Neuronal stem cell (in vitro differentiated cells): ENCODE measurements around the gene CHIC1.
"Not testable (repeated sequence)": the region's sequence is repeated elsewhere in the genome, so short reads cannot be mapped to it uniquely, and the experiment has no call there.

Experiments
- DNase-seq: peaks from one replicate; pipeline ENCODE4 v3.0.0-alpha.2; 2013; ENCODE audit warnings: low spot score
- H2AFZ ChIP-seq: one replicate; pipeline ENCODE4 v1.6.1; 2013; ENCODE audit warnings: mild to moderate bottlenecking, low read length, inconsistent platforms
- H2AK5ac ChIP-seq: 2 replicates; pipeline ENCODE4 v1.6.1; 2013; ENCODE audit warnings: low read depth, mild to moderate bottlenecking, inconsistent platforms, low read length, moderate library complexity, mixed read lengths
- H2BK120ac ChIP-seq: 2 replicates; pipeline ENCODE4 v1.6.1; 2013; ENCODE audit warnings: low read depth, mild to moderate bottlenecking, inconsistent platforms, low read length, moderate library complexity, mixed read lengths
- H2BK12ac ChIP-seq: one replicate; pipeline ENCODE4 v1.6.1; 2013; ENCODE audit warnings: low read length, inconsistent platforms
- H2BK15ac ChIP-seq: 2 replicates; pipeline ENCODE4 v1.6.1; 2013; ENCODE audit warnings: mild to moderate bottlenecking, low read length, inconsistent platforms, mixed read lengths
- H2BK5ac ChIP-seq: one replicate; pipeline ENCODE4 v1.6.1; 2013; ENCODE audit warnings: inconsistent platforms, mild to moderate bottlenecking, low read length, moderate library complexity
- H3K14ac ChIP-seq: one replicate; pipeline ENCODE4 v1.6.1; 2013; ENCODE audit warnings: low read length, inconsistent platforms
- H3K18ac ChIP-seq: 2 replicates; pipeline ENCODE4 v1.6.1; 2013; ENCODE audit warnings: low read length, inconsistent platforms
- H3K23ac ChIP-seq: 2 replicates; pipeline ENCODE4 v1.6.1; 2013; ENCODE audit warnings: low read depth, mild to moderate bottlenecking, mixed read lengths, low read length, inconsistent platforms; ENCODE audit not compliant: poor library complexity
- H3K27ac ChIP-seq: replicated peaks from 3 replicates; pipeline ENCODE4 v1.5.1; 2013; ENCODE audit warnings: low read length, inconsistent platforms
- H3K27me3 ChIP-seq, 3 experiments: 2 replicates each; pipeline ENCODE4 v1.6.1; 2013; ENCODE audit warnings: low read length in 3 of 3, mild to moderate bottlenecking in 2 of 3, inconsistent platforms in 1 of 3, low read depth in 1 of 3, mixed read lengths in 1 of 3, moderate library complexity in 1 of 3; ENCODE audit not compliant: control insufficient read depth in 3 of 3, insufficient read depth in 3 of 3
- H3K36me3 ChIP-seq, 2 donors: replicated peaks in 1 of 2; 2 replicates each; pipeline ENCODE4 v1.6.1; 2013; ENCODE audit warnings: low read length in 2 of 2; ENCODE audit not compliant: control insufficient read depth in 2 of 2, insufficient read depth in 2 of 2
- H3K4ac ChIP-seq: 2 replicates; pipeline ENCODE4 v1.6.1; 2013; ENCODE audit warnings: inconsistent platforms, mild to moderate bottlenecking, low read length, moderate library complexity
- H3K4me1 ChIP-seq, 2 donors: 1 replicate in 1 of 2; 2 replicates in 1 of 2; pipeline ENCODE4 v1.6.1; 2013; ENCODE audit warnings: low read length in 2 of 2, low read depth in 1 of 2; ENCODE audit not compliant: control insufficient read depth in 2 of 2, insufficient read depth in 1 of 2
- H3K4me2 ChIP-seq: one replicate; pipeline ENCODE4 v1.6.1; 2013; ENCODE audit warnings: mild to moderate bottlenecking, low read length, inconsistent platforms; ENCODE audit not compliant: insufficient read depth, poor library complexity, severe bottlenecking
- H3K4me3 ChIP-seq, 2 donors: 2 replicates each; pipeline ENCODE4 v1.5.1; 2013; ENCODE audit warnings: low read length in 2 of 2, mild to moderate bottlenecking in 2 of 2, inconsistent platforms in 1 of 2, moderate library complexity in 1 of 2
- H3K79me1 ChIP-seq: one replicate; pipeline ENCODE4 v1.6.1; 2013; ENCODE audit warnings: low read depth, mild to moderate bottlenecking, inconsistent platforms, low read length, moderate library complexity
- H3K9ac ChIP-seq: one replicate; pipeline ENCODE4 v1.6.1; 2013; ENCODE audit warnings: mild to moderate bottlenecking, low read depth, low read length, inconsistent platforms; ENCODE audit not compliant: poor library complexity
- H3K9me3 ChIP-seq, 2 donors: replicated peaks in 1 of 2; 2 replicates each; pipeline versions ENCODE3 to v1.6.1; 2013; ENCODE audit warnings: low read length in 2 of 2, mild to moderate bottlenecking in 2 of 2, inconsistent platforms in 1 of 2, low read depth in 1 of 2, mixed read lengths in 1 of 2, moderate library complexity in 1 of 2; ENCODE audit not compliant: control insufficient read depth in 2 of 2, insufficient read depth in 1 of 2
- H4K8ac ChIP-seq: one replicate; pipeline ENCODE4 v1.6.1; 2013; ENCODE audit warnings: low read depth, mild to moderate bottlenecking, inconsistent platforms, low read length, moderate library complexity
- H4K91ac ChIP-seq: one replicate; pipeline ENCODE4 v1.6.1; 2013; ENCODE audit warnings: low read length, low read depth, mild to moderate bottlenecking, inconsistent platforms; ENCODE audit not compliant: poor library complexity
- WGBS, 2 donors: extraction: QIAGEN DNeasy Blood & Tissue Kit; methylation state at CpG; one replicate each; pipeline ENCODE4 v1.1.7; 2013; ENCODE audit warnings: missing lambda C conversion rate in 2 of 2, mixed read lengths in 1 of 2; ENCODE audit not compliant: insufficient read length in 2 of 2, insufficient replicate concordance in 1 of 2; ENCODE audit errors: extremely low coverage in 2 of 2; 5-methylcytosine and 5-hydroxymethylcytosine counted together

CHIC1 gene

GRCh38 chrX:73615022-73615421, 52.0 kb downstream of the CHIC1 start:
- Histone ChIP-seq H2BK12ac (no peak overlapping the region), H3K18ac (no peak overlapping the region), H2BK15ac (no peak overlapping the region), H4K91ac (no peak overlapping the region), H3K27ac (no peak overlapping the region), H3K4me1 (no peaks in the 10 kb centered on the region), H3K9ac (no peak overlapping the region), H4K8ac (no peak overlapping the region), H3K4me2 (no peak overlapping the region), H2BK120ac (no peak overlapping the region), H2BK5ac (no peak overlapping the region), H3K36me3 (no peaks in the 10 kb centered on the region), H3K4ac (no peak overlapping the region), H3K27me3 (no peaks in the 10 kb centered on the region), H3K4me3 (no peak overlapping the region), H3K23ac (no peak overlapping the region), H3K9me3 (peaks cover 3 to 7% of the 10 kb centered on the region in 2 donors), H3K79me1 (peaks cover 5% of the 10 kb centered on the region), H2AK5ac (no peak overlapping the region), H3K14ac (no peak overlapping the region), H2AFZ (no peak overlapping the region)
- no CpG with 5 or more reads among the region's 3 CpGs for WGBS, 2 donors
- DNase-seq, result no peak

- H3K27me3 ChIP-seq, H3K4me2 ChIP-seq: not testable (repeated sequence)
- WGBS, 2 donors, result no CpG with 5 or more reads among the region's 2 CpGs
Observed at GRCh38 chrX:73641669-73642068, 78.7 kb downstream of the CHIC1 start.

GRCh38 chrX:73647212-73647611, 84.2 kb downstream of the CHIC1 start:
- Histone ChIP-seq H3K14ac (no peak overlapping the region), H2AFZ (no peak overlapping the region), H2BK5ac (no peak overlapping the region), H3K18ac (no peak overlapping the region), H3K4me1 (no peaks in the 10 kb centered on the region), H4K8ac (no peak overlapping the region), H3K27ac (no peak overlapping the region), H2BK12ac (no peak overlapping the region), H3K4me3 (no peak overlapping the region), H3K9ac (no peak overlapping the region), H3K79me1 (no peaks in the 10 kb centered on the region), H3K36me3 (no peaks in the 10 kb centered on the region), H2BK120ac (no peak overlapping the region), H4K91ac (no peak overlapping the region), H3K27me3 (no peaks in the 10 kb centered on the region), H2AK5ac (no peak overlapping the region), H2BK15ac (no peak overlapping the region), H3K9me3 (peaks cover 0 to 14% of the 10 kb centered on the region in 2 donors), H3K4ac (no peak overlapping the region), H3K4me2 (no peak overlapping the region), H3K23ac (no peak overlapping the region)
- no peak for DNase-seq
- no CpG with 5 or more reads among the region's 1 CpG for WGBS, 2 donors

More at GRCh38 chrX:73641669-73642068, 78.7 kb downstream of the CHIC1 start:
- H3K18ac ChIP-seq, H3K36me3 ChIP-seq, H2AFZ ChIP-seq, DNase-seq, H3K23ac ChIP-seq, H2BK120ac ChIP-seq, H3K27ac ChIP-seq, H2AK5ac ChIP-seq, H3K79me1 ChIP-seq, H2BK15ac ChIP-seq, H3K14ac ChIP-seq, H2BK5ac ChIP-seq, H3K4ac ChIP-seq, H4K91ac ChIP-seq, H3K4me1 ChIP-seq, H3K4me3 ChIP-seq, H2BK12ac ChIP-seq, H3K9ac ChIP-seq, H4K8ac ChIP-seq: not testable (repeated sequence)
- peaks cover 0 to 21% of the 10 kb centered on the region in 2 donors for H3K9me3 ChIP-seq

- DNase-seq, result no peak
- no peaks in the 10 kb centered on the region for H3K27me3 ChIP-seq
- no peak overlapping the region for H3K18ac ChIP-seq
- peaks cover 0 to 14% of the 10 kb centered on the region in 2 donors for H3K9me3 ChIP-seq
- H2BK5ac ChIP-seq, result no peak overlapping the region
- no peak overlapping the region for H3K4ac ChIP-seq
- no peaks in the 10 kb centered on the region for H3K4me1 ChIP-seq
- H3K23ac ChIP-seq, result no peak overlapping the region
- H2BK12ac ChIP-seq, result no peak overlapping the region
- H4K91ac ChIP-seq, result no peak overlapping the region
- H2AFZ ChIP-seq, result no peak overlapping the region
- no peak overlapping the region for H3K27ac ChIP-seq
- H3K9ac ChIP-seq, result no peak overlapping the region
- no peak overlapping the region for H3K14ac ChIP-seq
- no peak overlapping the region for H2AK5ac ChIP-seq
- no peaks in the 10 kb centered on the region for H3K79me1 ChIP-seq
- no peak overlapping the region for H4K8ac ChIP-seq
- H3K4me3 ChIP-seq, result no peak overlapping the region
- H2BK120ac ChIP-seq, result no peak overlapping the region
- no peak overlapping the region for H3K4me2 ChIP-seq
- no peak overlapping the region for H2BK15ac ChIP-seq
- no peaks in the 10 kb centered on the region for H3K36me3 ChIP-seq
Observed at GRCh38 chrX:73647632-73648322, 84.8 kb downstream of the CHIC1 start.
